Parathyroid adenoma (tissue), 2 donors: Measurements from ENCODE around the gene ENDOV.

Experiments
- H2AFZ ChIP-seq: fragments of 300-600 bp; sonication (generic); one replicate; pipeline ENCODE4 v1.7.0; 2017; ENCODE audit warnings: antibody characterized with exemption, mild to moderate bottlenecking
- H3K27ac ChIP-seq: fragments of 300-600 bp; sonication (generic); one replicate; pipeline ENCODE4 v1.7.0; 2017
- H3K27me3 ChIP-seq: fragments of 300-600 bp; sonication (generic); one replicate; pipeline ENCODE4 v1.7.0; 2017; ENCODE audit warnings: low read length; ENCODE audit not compliant: control insufficient read depth, insufficient read depth
- H3K36me3 ChIP-seq: fragments of 300-600 bp; sonication (generic); one replicate; pipeline ENCODE4 v1.7.0; 2017; ENCODE audit warnings: low read length; ENCODE audit not compliant: control insufficient read depth, insufficient read depth
- H3K4me1 ChIP-seq: fragments of 300-600 bp; sonication (generic); one replicate; pipeline ENCODE4 v1.7.0; 2017; ENCODE audit warnings: control low read depth
- H3K4me2 ChIP-seq: fragments of 300-600 bp; sonication (generic); one replicate; pipeline ENCODE4 v1.7.0; 2017; ENCODE audit warnings: low read length
- H3K4me3 ChIP-seq: fragments of 300-600 bp; sonication (generic); one replicate; pipeline ENCODE4 v1.7.0; 2017; ENCODE audit warnings: low read depth, low read length
- H3K79me2 ChIP-seq: fragments of 300-600 bp; sonication (generic); one replicate; pipeline ENCODE4 v1.7.0; 2017; ENCODE audit warnings: control low read depth
- H3K9ac ChIP-seq: fragments of 300-600 bp; sonication (generic); one replicate; pipeline ENCODE4 v1.7.0; 2017; ENCODE audit warnings: mild to moderate bottlenecking
- H3K9me3 ChIP-seq: fragments of 300-600 bp; sonication (generic); one replicate; pipeline ENCODE4 v1.7.0; 2017; ENCODE audit warnings: low read length; ENCODE audit not compliant: control insufficient read depth
- CTCF ChIP-seq: fragments of 300-600 bp; sonication (generic); IDR thresholded peaks from one replicate; pipeline ENCODE4 v1.7.0; 2017; ENCODE audit warnings: antibody characterized with exemption, mild to moderate bottlenecking
- donor health status: primary hyperparathyroidism.

ENDOV gene

GRCh38 chr17:80438806-80439205 is 23.8 kb downstream of the ENDOV start:
- Histone ChIP-seq H3K79me2 (peaks cover 12% of the 10 kb centered on the region), H3K27ac (no peak overlapping the region), H3K36me3 (no peaks in the 10 kb centered on the region), H3K9ac (no peak overlapping the region), H3K9me3 (no peaks in the 10 kb centered on the region), H2AFZ (no peak overlapping the region), H3K4me2 (no peak overlapping the region), H3K4me1 (no peaks in the 10 kb centered on the region), H3K4me3 (no peak overlapping the region), H3K27me3 (no peaks in the 10 kb centered on the region)
- no peak for TF ChIP-seq CTCF

- Histone ChIP-seq H3K36me3 (no peaks in the 10 kb centered on the region), H3K4me1 (no peaks in the 10 kb centered on the region), H3K9ac (peak overlapping the region; percentile 37), H3K27ac (no peak overlapping the region), H3K4me3 (no peak overlapping the region), H3K9me3 (no peaks in the 10 kb centered on the region), H3K4me2 (no peak overlapping the region), H3K79me2 (peaks cover 12% of the 10 kb centered on the region), H2AFZ (no peak overlapping the region), H3K27me3 (no peaks in the 10 kb centered on the region)
- TF ChIP-seq CTCF, result no peak
Measured at GRCh38 chr17:80439499-80439898, 24.5 kb downstream of the ENDOV start.

- Histone ChIP-seq H3K27me3 (no peaks in the 10 kb centered on the region), H2AFZ (no peak overlapping the region), H3K4me3 (no peak overlapping the region), H3K79me2 (peaks cover 12% of the 10 kb centered on the region), H3K27ac (no peak overlapping the region), H3K36me3 (no peaks in the 10 kb centered on the region), H3K9me3 (no peaks in the 10 kb centered on the region), H3K4me2 (no peak overlapping the region), H3K4me1 (no peaks in the 10 kb centered on the region), H3K9ac (no peak overlapping the region)
- no peak for TF ChIP-seq CTCF
Measured at GRCh38 chr17:80441133-80441578, 26.2 kb downstream of the ENDOV start.

- no peak for TF ChIP-seq CTCF
- Histone ChIP-seq H3K4me1 (no peaks in the 10 kb centered on the region), H3K27ac (no peak overlapping the region)
Measured at GRCh38 chr17:80441598-80442322, 26.8 kb downstream of the ENDOV start.

GRCh38 chr17:80442323-80442659 is 27.3 kb downstream of the ENDOV start:
- Histone ChIP-seq H3K9ac (no peak overlapping the region), H3K27me3 (no peaks in the 10 kb centered on the region), H2AFZ (no peak overlapping the region), H3K4me2 (no peak overlapping the region), H3K79me2 (peaks cover 12% of the 10 kb centered on the region), H3K27ac (no peak overlapping the region), H3K36me3 (no peaks in the 10 kb centered on the region), H3K4me3 (no peak overlapping the region), H3K9me3 (no peaks in the 10 kb centered on the region), H3K4me1 (no peaks in the 10 kb centered on the region)
- TF ChIP-seq CTCF, result no peak

More at GRCh38 chr17:80441598-80442322, 26.8 kb downstream of the ENDOV start:
- H2AFZ ChIP-seq, result no peak overlapping the region
- no peaks in the 10 kb centered on the region for H3K9me3 ChIP-seq
- H3K4me2 ChIP-seq, result no peak overlapping the region
- H3K4me3 ChIP-seq, result no peak overlapping the region
- no peaks in the 10 kb centered on the region for H3K27me3 ChIP-seq
- no peak overlapping the region for H3K9ac ChIP-seq
- peaks cover 12% of the 10 kb centered on the region for H3K79me2 ChIP-seq
- no peaks in the 10 kb centered on the region for H3K36me3 ChIP-seq
